CD4-positive, alpha-beta memory T cell (primary cell): ENCODE measurements around the gene LRPAP1. TPM values are rescaled to one million over a fixed set of nuclear protein-coding genes. Genes with fewer than 3 reads are reported as not detected.
A peak's percentile ranks its signal among the peaks of the same experiment; 100 is the strongest.
"Not testable (repeated sequence)": the region's sequence is repeated elsewhere in the genome, so short reads cannot be mapped to it uniquely, and the experiment has no call there.

Experiments used
- CTCF ChIA-PET: fragments of 350-600 bp; sonication (Branson Sonifier 250); formaldehyde crosslinking; loops from one replicate; lab custom pipeline; 2021; ENCODE audit warnings: inconsistent platforms; ENCODE audit not compliant: partially characterized antibody; lab: Charles Lee
- POLR2A ChIA-PET: fragments of 350-600 bp; sonication (Branson Sonifier 250); formaldehyde crosslinking; loops from one replicate; lab custom pipeline; 2021; ENCODE audit not compliant: partially characterized antibody; lab: Charles Lee
- DNase-seq, 5 donors: peaks; one replicate each; pipeline versions ENCODE4 v3.0.0 to v3.0.0-alpha.2; 2020 to 2022; ENCODE audit warnings: mixed read lengths in 1 of 5
- H3K27ac ChIP-seq: one replicate; pipeline ENCODE4 v1.7.0; 2013; ENCODE audit warnings: low read depth, low read length
- H3K27me3 ChIP-seq: 2 replicates; pipeline ENCODE4 v1.7.0; 2013; ENCODE audit warnings: mild to moderate bottlenecking, low read length, moderate library complexity; ENCODE audit not compliant: insufficient read depth
- H3K36me3 ChIP-seq: 2 replicates; pipeline ENCODE4 v1.7.0; 2013; ENCODE audit warnings: mild to moderate bottlenecking, low read length, moderate library complexity; ENCODE audit not compliant: insufficient read depth
- H3K4me1 ChIP-seq: 2 replicates; pipeline ENCODE4 v1.7.0; 2013; ENCODE audit warnings: mild to moderate bottlenecking, low read length, moderate library complexity; ENCODE audit not compliant: insufficient read depth
- H3K4me3 ChIP-seq, 2 donors: one replicate each; pipeline ENCODE4 v1.7.0; 2013; ENCODE audit warnings: low read length in 2 of 2, mild to moderate bottlenecking in 1 of 2
- H3K9me3 ChIP-seq, 2 donors: one replicate each; pipeline ENCODE4 v1.7.0; 2013; ENCODE audit warnings: low read length in 2 of 2, control low read depth in 1 of 2; ENCODE audit not compliant: control insufficient read depth in 1 of 2
- H3K27ac Mint-ChIP-seq, 7 donors: one replicate each; pipeline ENCODE4 v1.8.0; 2020 to 2021; ENCODE audit warnings: mixed read lengths in 7 of 7, mild to moderate bottlenecking in 6 of 7, inconsistent platforms in 3 of 7, moderate library complexity in 3 of 7
- H3K27me3 Mint-ChIP-seq, 2 donors: one replicate each; pipeline ENCODE4 v1.8.0; 2020 to 2021; ENCODE audit warnings: mixed read lengths in 2 of 2
- H3K36me3 Mint-ChIP-seq, 2 donors: one replicate each; pipeline ENCODE4 v1.8.0; 2020 to 2021; ENCODE audit warnings: mixed read lengths in 2 of 2, inconsistent platforms in 1 of 2, mild to moderate bottlenecking in 1 of 2
- H3K4me1 Mint-ChIP-seq, 4 donors: one replicate each; pipeline ENCODE4 v1.8.0; 2020 to 2021; ENCODE audit warnings: mixed read lengths in 4 of 4, mild to moderate bottlenecking in 1 of 4
- H3K4me3 Mint-ChIP-seq, 8 donors: one replicate each; pipeline ENCODE4 v1.8.0; 2020 to 2021; ENCODE audit warnings: mixed read lengths in 8 of 8, mild to moderate bottlenecking in 7 of 8, moderate library complexity in 6 of 8, inconsistent platforms in 3 of 8
- H3K9me3 Mint-ChIP-seq, 8 donors: one replicate each; pipeline ENCODE4 v1.8.0; 2020 to 2021; ENCODE audit warnings: mixed read lengths in 8 of 8, mild to moderate bottlenecking in 5 of 8, inconsistent platforms in 3 of 8, moderate library complexity in 1 of 8
- intact Hi-C: fragments of 100-400 bp; cut with micrococcal nuclease; formaldehyde crosslinking; loops from one replicate; pipeline ENCODE4 v1.15.1; 2023
- polyA plus RNA-seq, 2 donors: library from polyadenylated mRNA; unstranded; fragments of 300-500 nt; fragmentation: Illumina TruSeq; gene quantifications; one replicate each; pipeline ENCODE4 v1.2.3, GENCODE V29; 2021
- total RNA-seq, 2 experiments: library from RNA; stranded (reverse); gene quantifications; one replicate each; pipeline ENCODE4 v1.2.3, GENCODE V29; 2021

LRPAP1 gene
- total and polyA plus RNA-seq, 4 experiments from 2014 or later: 84.7 to 122 (median 91.1) TPM

- H3K27ac ChIP-seq, H3K4me1 Mint-ChIP-seq, H3K9me3 Mint-ChIP-seq, H3K36me3 Mint-ChIP-seq, H3K27ac Mint-ChIP-seq, CTCF ChIA-PET, H3K4me1 ChIP-seq, H3K27me3 Mint-ChIP-seq, H3K9me3 ChIP-seq, intact Hi-C loops, POLR2A ChIA-PET, H3K4me3 Mint-ChIP-seq, H3K36me3 ChIP-seq, DNase-seq, H3K4me3 ChIP-seq, H3K27me3 ChIP-seq: not testable (repeated sequence)
These were observed 11.2 kb upstream of the LRPAP1 start for GRCh38 chr4:3543415-3543814.

- H3K36me3 ChIP-seq, H3K27me3 Mint-ChIP-seq, H3K9me3 ChIP-seq, DNase-seq, H3K4me3 Mint-ChIP-seq, H3K4me1 ChIP-seq, H3K27ac ChIP-seq, H3K27me3 ChIP-seq, H3K27ac Mint-ChIP-seq, CTCF ChIA-PET, H3K4me3 ChIP-seq, H3K36me3 Mint-ChIP-seq, H3K4me1 Mint-ChIP-seq, intact Hi-C loops, POLR2A ChIA-PET: not testable (repeated sequence)
- H3K9me3 Mint-ChIP-seq: peaks cover 0 to 17% (median 4%) of the 10 kb centered on the region in 8 donors
These were observed 6.7 kb upstream of the LRPAP1 start for GRCh38 chr4:3538906-3539305.

- POLR2A ChIA-PET, intact Hi-C loops, H3K27me3 Mint-ChIP-seq, H3K4me3 Mint-ChIP-seq, H3K36me3 Mint-ChIP-seq, H3K36me3 ChIP-seq, H3K4me3 ChIP-seq, H3K27ac Mint-ChIP-seq, H3K27me3 ChIP-seq, DNase-seq, CTCF ChIA-PET, H3K9me3 ChIP-seq, H3K27ac ChIP-seq: not testable (repeated sequence)
- H3K9me3 Mint-ChIP-seq: peaks cover 0 to 15% (median 4%) of the 10 kb centered on the region in 8 donors
- H3K4me1 ChIP-seq: peaks cover 15% of the 10 kb centered on the region
- peaks cover 9 to 24% (median 14%) of the 10 kb centered on the region in 4 donors for H3K4me1 Mint-ChIP-seq
These were observed 3.6 kb upstream of the LRPAP1 start for GRCh38 chr4:3535812-3536211.

- H3K4me1 ChIP-seq: peaks cover 31% of the 10 kb centered on the region
- DNase-seq: no peak
- H3K27me3 ChIP-seq: no peaks in the 10 kb centered on the region
- no peak overlapping the region for H3K27ac ChIP-seq
- peaks cover 8% of the 10 kb centered on the region for H3K36me3 ChIP-seq
- Mint-ChIP-seq H3K9me3 (peaks cover 0 to 12% (median 4%) of the 10 kb centered on the region in 8 donors), H3K4me1 (peaks cover 19 to 48% (median 28%) of the 10 kb centered on the region in 4 donors), H3K36me3 (peaks cover 0 to 15% of the 10 kb centered on the region in 2 donors), H3K27me3 (peaks cover 4 to 6% of the 10 kb centered on the region in 2 donors), H3K27ac (peak overlapping the region in 5 of 7 donors; percentile 0 to 90 (median 65)), H3K4me3 (peak overlapping the region; percentile 58 to 82 (median 68))
- ChIA-PET POLR2A (no interaction called here), CTCF (no interaction called here)
- no peak overlapping the region for H3K4me3 ChIP-seq
- H3K9me3 ChIP-seq: no peaks in the 10 kb centered on the region
- intact Hi-C loops: no loop called here
These were observed 1.2 kb upstream of the LRPAP1 start for GRCh38 chr4:3533423-3533820.

- Histone ChIP-seq H3K9me3 (no peaks in the 10 kb centered on the region), H3K4me1 (peaks cover 34% of the 10 kb centered on the region), H3K27ac (peak overlapping the region; percentile 71), H3K4me3 (peak overlapping the region; percentile 17 to 81), H3K36me3 (peaks cover 13% of the 10 kb centered on the region), H3K27me3 (no peaks in the 10 kb centered on the region)
- peaks cover 4 to 6% of the 10 kb centered on the region in 2 donors for H3K27me3 Mint-ChIP-seq
- POLR2A ChIA-PET: no interaction called here
- H3K36me3 Mint-ChIP-seq: peaks cover 0 to 19% of the 10 kb centered on the region in 2 donors
- peaks cover 0 to 12% (median 4%) of the 10 kb centered on the region in 8 donors for H3K9me3 Mint-ChIP-seq
- peaks cover 20 to 54% (median 31%) of the 10 kb centered on the region in 4 donors for H3K4me1 Mint-ChIP-seq
- H3K27ac Mint-ChIP-seq: peak overlapping the region in 5 of 7 donors; percentile 70 to 99 (median 95)
- no peak for DNase-seq
- CTCF ChIA-PET: no interaction called here
- peak overlapping the region; percentile 98 to 100 (median 99) for H3K4me3 Mint-ChIP-seq
- intact Hi-C loops: no loop called here
These were observed 665 bp upstream of the LRPAP1 start for GRCh38 chr4:3532751-3533422.

- Mint-ChIP-seq H3K27ac (peak overlapping the region in 5 of 7 donors; percentile 42 to 84 (median 52)), H3K4me1 (peaks cover 22 to 65% (median 36%) of the 10 kb centered on the region in 4 donors), H3K4me3 (peak overlapping the region; percentile 85 to 100 (median 98)), H3K9me3 (peaks cover 0 to 9% (median 4%) of the 10 kb centered on the region in 8 donors), H3K27me3 (peaks cover 4 to 6% of the 10 kb centered on the region in 2 donors), H3K36me3 (peaks cover 0 to 25% of the 10 kb centered on the region in 2 donors)
- ChIA-PET POLR2A (no interaction called here), CTCF (no interaction called here)
- intact Hi-C loops: no loop called here
- Histone ChIP-seq H3K36me3 (peaks cover 14% of the 10 kb centered on the region), H3K9me3 (no peaks in the 10 kb centered on the region), H3K27me3 (no peaks in the 10 kb centered on the region), H3K4me3 (peak overlapping the region; percentile 81 to 91), H3K27ac (peak overlapping the region; percentile 71), H3K4me1 (peaks cover 34% of the 10 kb centered on the region)
- DNase-seq: no peak
These were observed 824 bp downstream of the LRPAP1 start for GRCh38 chr4:3531318-3531878.

- CTCF ChIA-PET: no interaction called here
- Mint-ChIP-seq H3K9me3 (peaks cover 0 to 7% (median 3%) of the 10 kb centered on the region in 8 donors), H3K4me1 (peaks cover 22 to 65% (median 36%) of the 10 kb centered on the region in 4 donors), H3K27me3 (peaks cover 4 to 6% of the 10 kb centered on the region in 2 donors), H3K4me3 (peak overlapping the region; percentile 85 to 100 (median 98)), H3K36me3 (peaks cover 0 to 26% of the 10 kb centered on the region in 2 donors), H3K27ac (peak overlapping the region in 2 of 7 donors; percentile 42 to 84)
- H3K27ac ChIP-seq: no peak overlapping the region
- no peaks in the 10 kb centered on the region for H3K9me3 ChIP-seq
- POLR2A ChIA-PET: no interaction called here
- H3K4me1 ChIP-seq: peaks cover 34% of the 10 kb centered on the region
- peak overlapping the region; percentile 81 to 91 for H3K4me3 ChIP-seq
- DNase-seq: no peak
- intact Hi-C loops: no loop called here
- no peaks in the 10 kb centered on the region for H3K27me3 ChIP-seq
- peaks cover 14% of the 10 kb centered on the region for H3K36me3 ChIP-seq
These were observed 1.5 kb downstream of the LRPAP1 start for GRCh38 chr4:3530663-3531254.
